Naive B cell (primary cell): ENCODE data around the gene CENPU. TPM values are rescaled to one million over a fixed set of nuclear protein-coding genes. Genes with fewer than 3 reads are reported as not detected.

ENCODE experiments used
- ATAC-seq, 2 donors: fragments of 150-1000 bp; cut with Tn5 transposase; 2 replicates each; pipeline ENCODE4 v1.10.0; 2021; ENCODE audit warnings: low read depth in 2 of 2, mild to moderate bottlenecking in 2 of 2, moderate library complexity in 2 of 2
- DNase-seq: peaks from one replicate; pipeline ENCODE4 v3.0.0; 2022
- H3K27ac Mint-ChIP-seq, 6 donors: one replicate each; pipeline ENCODE4 v1.8.0; 2020 to 2022; ENCODE audit warnings: mild to moderate bottlenecking in 6 of 6, mixed read lengths in 6 of 6, moderate library complexity in 5 of 6, inconsistent platforms in 2 of 6
- H3K27me3 Mint-ChIP-seq, 3 donors: one replicate each; pipeline ENCODE4 v1.8.0; 2021 to 2022; ENCODE audit warnings: mixed read lengths in 3 of 3, mild to moderate bottlenecking in 1 of 3
- H3K36me3 Mint-ChIP-seq, 2 donors: one replicate each; pipeline ENCODE4 v1.8.0; 2020 to 2022; ENCODE audit warnings: mixed read lengths in 2 of 2, inconsistent platforms in 1 of 2, mild to moderate bottlenecking in 1 of 2
- H3K4me1 Mint-ChIP-seq, 3 donors: one replicate each; pipeline ENCODE4 v1.8.0; 2020 to 2022; ENCODE audit warnings: mixed read lengths in 3 of 3, inconsistent platforms in 1 of 3, mild to moderate bottlenecking in 1 of 3, moderate library complexity in 1 of 3
- H3K4me3 Mint-ChIP-seq, 8 donors: one replicate each; pipeline ENCODE4 v1.8.0; 2020 to 2022; ENCODE audit warnings: mild to moderate bottlenecking in 8 of 8, mixed read lengths in 8 of 8, moderate library complexity in 8 of 8, inconsistent platforms in 2 of 8
- H3K9me3 Mint-ChIP-seq, 7 donors: one replicate each; pipeline ENCODE4 v1.8.0; 2020 to 2022; ENCODE audit warnings: mixed read lengths in 7 of 7, mild to moderate bottlenecking in 5 of 7, inconsistent platforms in 2 of 7, moderate library complexity in 1 of 7
- polyA plus RNA-seq, 6 donors: library from polyadenylated mRNA; unstranded; fragments of 300-500 nt; fragmentation: Illumina TruSeq; gene quantifications; one replicate each; pipeline ENCODE4 v1.2.3, GENCODE V29; 2021; ENCODE audit warnings: low read depth in 6 of 6

The CENPU gene
- polyA plus RNA-seq, 6 donors from 2014 or later: 0.27 to 4.9 (median 2.3) TPM

DNA sequence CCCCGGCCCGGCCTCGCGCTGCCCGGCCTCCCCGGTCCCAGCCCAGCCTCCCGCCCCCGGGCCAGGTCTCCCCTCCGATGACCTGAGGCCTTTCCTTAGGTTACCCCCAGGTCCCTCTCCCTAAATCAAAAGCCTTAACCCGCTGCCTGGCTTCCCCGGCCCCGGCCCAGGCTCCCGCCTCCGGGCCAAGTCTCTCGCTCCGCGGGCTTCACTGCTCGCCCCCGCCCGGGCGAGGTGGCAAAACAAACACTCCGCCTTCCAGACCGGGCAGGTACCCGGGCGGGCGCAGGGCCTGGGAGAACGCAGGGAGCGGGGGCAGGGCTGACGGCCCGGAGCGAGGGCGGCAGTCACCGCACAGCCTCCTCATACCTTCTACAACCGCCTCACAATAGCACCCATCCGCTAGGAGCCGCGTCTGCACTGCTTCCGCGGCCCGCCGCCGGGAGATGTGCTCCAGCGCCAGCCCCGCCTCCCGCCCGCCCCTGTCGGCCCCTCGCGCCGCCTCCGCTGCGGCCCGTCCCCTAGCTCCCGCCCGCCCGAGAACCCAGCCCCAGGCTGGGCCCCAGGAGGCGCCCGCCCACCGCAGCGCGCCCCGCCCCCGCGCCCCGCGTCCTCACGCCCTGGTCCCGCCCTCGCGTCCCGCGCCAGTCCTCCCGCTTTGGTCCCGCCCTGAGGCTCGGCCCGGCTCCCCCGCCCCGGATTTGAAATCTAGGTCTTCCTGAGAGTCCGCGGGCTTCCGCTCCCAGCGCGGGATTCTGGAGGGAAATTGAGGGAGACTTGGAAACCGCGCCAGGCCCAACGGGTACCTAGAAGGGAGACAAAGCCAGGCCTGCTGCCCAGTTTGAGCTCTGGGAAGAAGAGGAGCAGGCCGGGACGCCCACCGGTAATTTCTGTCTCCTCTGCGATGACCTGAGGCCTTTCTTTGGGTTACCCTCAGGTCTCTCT, 84.6 kb downstream of the CENPU start, which contains the start of the genes CASP3 and PRIMPOL:
Gene CASP3, minus strand, starts transcription at position 422 of the 945 bp plus-strand sequence. CDS start 10,994 bp downstream, outside the sequence.
Gene PRIMPOL, plus strand, starts transcription at position 713 of the 945 bp plus-strand sequence. CDS start 7,403 bp downstream, outside the sequence.
- ATAC-seq (peak; percentile 85 to 87), DNase-seq (peak; percentile 94)
- H3K36me3 Mint-ChIP-seq: no peaks in the 10 kb centered on the region
- H3K9me3 Mint-ChIP-seq: no peaks in the 10 kb centered on the region
- H3K27me3 Mint-ChIP-seq: no peaks in the 10 kb centered on the region
- peaks cover 40 to 53% (median 45%) of the 10 kb centered on the region in 3 donors for H3K4me1 Mint-ChIP-seq
- peak within 1 kb of the TSS; percentile 91 to 99 (median 96) for H3K27ac Mint-ChIP-seq
- H3K4me3 Mint-ChIP-seq: peak within 1 kb of the TSS; percentile 85 to 99 (median 96)

DNA sequence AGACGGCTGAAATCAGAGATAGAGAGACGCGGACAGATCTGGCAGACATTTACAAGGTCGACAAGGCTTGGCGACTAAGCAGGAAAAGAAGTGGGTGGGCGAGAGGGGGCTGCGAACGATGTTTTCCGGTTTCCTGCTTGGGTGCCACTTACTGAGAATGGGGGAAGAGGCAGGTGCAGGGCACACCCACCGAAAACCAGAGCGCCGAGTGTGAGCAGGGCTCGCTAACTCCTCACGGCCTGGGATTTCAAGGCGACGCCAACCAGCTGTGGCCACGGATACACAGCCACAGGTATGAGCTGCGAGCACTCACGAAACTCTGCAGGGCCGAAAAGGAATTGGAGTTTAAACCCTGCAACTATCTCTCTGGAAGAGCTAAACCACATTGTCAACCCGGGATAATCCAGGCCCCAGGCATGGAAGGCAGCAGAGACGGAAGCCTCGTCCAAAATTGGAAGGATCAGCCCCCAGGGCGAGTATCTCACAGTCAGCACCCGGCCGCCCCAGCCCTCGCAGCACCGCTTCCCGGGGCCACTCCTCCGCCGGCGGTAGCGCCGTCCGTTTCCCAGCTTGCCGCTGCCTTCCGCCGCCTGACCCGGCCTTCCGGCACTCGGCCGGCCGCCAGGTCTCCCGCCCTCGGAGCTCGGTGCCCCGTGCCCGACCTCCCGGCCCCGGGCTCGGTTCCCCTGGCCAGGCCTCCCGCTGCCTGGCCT, 85.4 kb downstream of the CENPU start:
- DNase-seq: peak; percentile 39
- Mint-ChIP-seq H3K27ac (peak overlapping the region; percentile 74 to 99 (median 96)), H3K4me1 (peaks cover 36 to 53% (median 45%) of the 10 kb centered on the region in 3 donors), H3K36me3 (no peaks in the 10 kb centered on the region), H3K9me3 (no peaks in the 10 kb centered on the region), H3K27me3 (no peaks in the 10 kb centered on the region), H3K4me3 (peak overlapping the region; percentile 85 to 99 (median 94))
- peak; percentile 7 to 19 for ATAC-seq

DNA sequence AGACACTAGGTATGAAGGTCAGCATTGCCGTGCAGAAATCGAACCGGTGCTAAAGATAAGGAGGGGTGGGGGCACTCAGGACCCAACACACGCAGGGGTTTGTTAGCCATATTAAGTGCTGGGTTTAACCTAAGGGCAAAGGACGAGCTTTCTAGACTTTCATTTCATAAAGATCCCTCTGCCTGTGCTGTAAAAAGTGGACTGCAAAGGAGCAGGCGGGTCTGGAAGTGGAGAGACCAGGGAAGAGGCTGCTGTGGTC, 85.9 kb downstream of the CENPU start:
- no peak for ATAC-seq
- Mint-ChIP-seq H3K4me3 (peak overlapping the region; percentile 85 to 99 (median 94)), H3K4me1 (peaks cover 36 to 53% (median 45%) of the 10 kb centered on the region in 3 donors)

DNA sequence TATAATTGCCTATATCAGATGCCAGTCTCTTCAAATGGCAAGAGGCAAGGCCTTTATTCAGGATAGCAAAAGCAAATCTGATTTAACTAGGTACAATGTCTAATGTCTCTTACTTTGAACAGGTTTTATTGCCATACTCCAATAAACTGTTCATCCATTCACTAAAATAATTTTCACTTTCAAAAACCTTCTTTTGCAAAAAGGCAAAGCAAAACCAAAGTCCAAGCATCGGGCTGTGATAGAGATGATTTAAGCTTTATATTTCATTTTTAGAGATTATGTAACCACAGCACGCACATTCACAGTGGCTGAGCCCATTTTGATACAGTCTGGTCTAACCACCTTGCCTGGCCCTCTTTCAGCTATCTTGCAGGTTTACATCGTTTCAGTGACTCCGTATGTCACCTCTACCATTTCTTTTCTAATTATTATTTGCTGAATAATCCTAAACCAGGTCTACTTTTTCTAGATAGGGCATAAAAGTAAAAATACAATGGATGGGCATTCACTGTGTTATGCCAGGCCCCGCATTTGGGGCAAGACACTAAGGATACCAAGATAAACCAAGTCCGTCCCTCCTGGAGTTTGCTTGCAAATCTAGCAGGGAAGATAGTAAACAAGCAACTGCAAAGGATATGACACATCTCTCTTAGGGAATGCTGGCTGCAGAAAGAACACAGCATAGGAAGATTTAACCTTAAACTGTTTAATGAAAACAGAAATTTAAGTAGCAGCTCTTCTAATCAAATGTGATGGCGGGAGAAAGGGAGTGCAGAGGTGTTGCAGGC, 86.4 kb downstream of the CENPU start:
- no peak for DNase-seq
- Mint-ChIP-seq H3K9me3 (no peaks in the 10 kb centered on the region), H3K27ac (peak overlapping the region in 4 of 6 donors; percentile 92 to 97 (median 96)), H3K4me3 (peak overlapping the region; percentile 85 to 99 (median 94)), H3K36me3 (no peaks in the 10 kb centered on the region), H3K27me3 (no peaks in the 10 kb centered on the region), H3K4me1 (peaks cover 36 to 53% (median 45%) of the 10 kb centered on the region in 3 donors)
- ATAC-seq: no peak

More for the DNA sequence above, 85.9 kb downstream of the CENPU start:
- Mint-ChIP-seq H3K27ac (peak overlapping the region; percentile 74 to 99 (median 96)), H3K9me3 (no peaks in the 10 kb centered on the region), H3K36me3 (no peaks in the 10 kb centered on the region), H3K27me3 (no peaks in the 10 kb centered on the region)
- DNase-seq: no peak

DNA sequence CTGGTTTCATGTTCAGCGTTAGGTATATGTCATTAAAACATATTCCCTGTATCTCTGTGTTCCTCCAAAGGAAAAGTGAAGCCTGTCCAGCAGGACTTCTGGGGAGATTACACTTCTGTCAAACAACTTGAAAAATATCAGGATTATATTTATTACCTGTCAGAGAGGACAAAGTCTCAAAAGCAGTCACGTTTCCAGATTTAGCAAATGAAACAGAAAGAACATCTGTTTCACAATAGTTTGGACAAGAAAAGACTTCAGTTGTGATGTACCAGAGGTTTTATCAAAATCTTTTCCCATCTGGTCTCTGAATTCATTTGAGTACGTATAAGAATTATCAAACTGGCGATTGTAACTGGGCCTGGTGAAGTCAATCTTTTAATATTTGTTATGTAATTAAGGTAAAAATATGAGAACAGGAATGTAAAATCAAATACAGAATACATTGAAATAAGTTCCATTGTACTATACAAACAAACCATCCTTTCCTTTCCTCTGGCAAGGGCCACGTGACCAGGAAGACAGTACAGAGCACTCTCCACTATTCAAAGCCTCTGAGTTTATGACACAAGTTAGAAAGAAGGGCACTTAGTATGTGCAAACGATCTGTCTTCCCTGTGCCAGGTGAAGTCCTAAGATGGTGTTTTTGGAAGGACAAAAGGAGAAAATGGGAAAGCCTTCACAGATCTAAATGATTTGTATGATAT, 87.8 kb downstream of the CENPU start:
- peaks cover 46 to 57% (median 51%) of the 10 kb centered on the region in 3 donors for H3K4me1 Mint-ChIP-seq
- no peak for ATAC-seq
- H3K4me3 Mint-ChIP-seq: peak overlapping the region in 1 of 8 donors; percentile 91
- H3K9me3 Mint-ChIP-seq: no peaks in the 10 kb centered on the region
- H3K27me3 Mint-ChIP-seq: no peaks in the 10 kb centered on the region
- DNase-seq: no peak
- peaks cover 0 to 3% of the 10 kb centered on the region in 2 donors for H3K36me3 Mint-ChIP-seq
- H3K27ac Mint-ChIP-seq: peak overlapping the region in 1 of 6 donors; percentile 47

DNA sequence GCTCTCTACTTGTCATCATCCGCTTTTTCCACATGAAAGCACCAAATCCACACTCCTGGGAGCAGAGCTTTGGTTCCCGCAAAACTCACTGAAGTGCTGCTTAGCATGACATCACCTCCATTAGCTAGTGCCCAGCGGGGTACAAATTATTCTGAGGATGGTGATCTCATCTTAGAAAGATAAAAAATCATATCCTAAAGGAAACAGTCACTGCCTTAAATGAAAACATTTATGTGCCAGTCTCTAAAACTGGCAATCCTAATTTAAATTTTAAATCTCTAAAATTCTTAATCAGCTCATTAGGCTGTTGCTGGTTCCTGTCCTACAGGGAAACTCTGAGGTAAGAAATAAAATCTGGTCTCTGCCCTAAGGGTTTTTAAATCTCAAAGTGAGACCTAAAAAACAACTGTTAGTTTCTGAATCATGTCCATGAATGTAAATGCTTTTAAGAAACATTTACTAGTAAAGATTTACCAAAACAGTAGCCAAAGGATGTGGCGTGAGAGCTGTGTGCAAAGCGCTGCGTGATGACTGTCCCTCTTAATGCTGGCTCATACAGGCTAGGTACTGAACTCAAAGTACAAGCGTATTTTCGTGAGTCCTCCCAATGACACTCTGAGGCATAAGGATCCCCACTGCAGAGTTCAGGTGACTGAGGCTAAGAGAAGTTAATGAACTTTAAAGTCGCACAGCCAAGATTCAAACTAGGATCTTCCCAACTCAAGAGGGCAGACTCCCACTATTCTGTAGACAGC, 89.2 kb downstream of the CENPU start:
- Mint-ChIP-seq H3K4me1 (peaks cover 47 to 58% (median 53%) of the 10 kb centered on the region in 3 donors), H3K9me3 (no peaks in the 10 kb centered on the region), H3K27me3 (no peaks in the 10 kb centered on the region), H3K27ac (peak overlapping the region in 2 of 6 donors; percentile 47 to 54), H3K4me3 (peak overlapping the region in 1 of 8 donors; percentile 14), H3K36me3 (peaks cover 0 to 3% of the 10 kb centered on the region in 2 donors)
- DNase-seq (no peak), ATAC-seq (no peak)

Other genes with a start within 250 kb of the CENPU start
- gene CASP3, start 84.6 kb downstream of the CENPU start, polyA plus RNA-seq: 1 to 10 TPM; 3.4 to 5.9 (median 4.3) TPM
- 10 to 100 TPM; 12.4 to 23.9 (median 17.6) TPM for gene PRIMPOL, start 84.4 kb downstream of the CENPU start, polyA plus RNA-seq
- 10 to 100 TPM in 1 of 6 donors, 1 to 10 TPM in 5; 5.0 to 10.1 (median 6.8) TPM for gene ACSL1, start 91.9 kb upstream of the CENPU start, polyA plus RNA-seq